Panc1 (cell line): ENCODE results near the gene TMEM141.

Experiments
- POLR2AphosphoS5 ChIP-seq: IDR thresholded peaks from 2 replicates; pipeline ENCODE4 v1.6.1; 2012; ENCODE audit warnings: mild to moderate bottlenecking, low read depth, low read length, moderate library complexity
- SIN3A ChIP-seq: IDR thresholded peaks from 2 replicates; pipeline ENCODE4 v1.6.1; 2012; ENCODE audit warnings: low read depth, mild to moderate bottlenecking, low read length, moderate library complexity, borderline replicate concordance; ENCODE audit not compliant: insufficient read depth
- TF ChIP-seq, protein P1 (sequence below): fragments of 450-650 bp; IDR thresholded peaks from 2 replicates; pipeline ENCODE4 v1.5.1; 2017; ENCODE audit warnings: mild to moderate bottlenecking
- TF ChIP-seq, protein P2 (sequence below), 2 experiments: IDR thresholded peaks; 2 replicates each; pipeline ENCODE4 v1.6.1; 2011 to 2012; ENCODE audit warnings: low read depth in 2 of 2, control low read depth in 1 of 2, low read length in 1 of 2, mild to moderate bottlenecking in 1 of 2, moderate library complexity in 1 of 2; ENCODE audit not compliant: insufficient read depth in 1 of 2

- TF ChIP-seq, protein P1, sequence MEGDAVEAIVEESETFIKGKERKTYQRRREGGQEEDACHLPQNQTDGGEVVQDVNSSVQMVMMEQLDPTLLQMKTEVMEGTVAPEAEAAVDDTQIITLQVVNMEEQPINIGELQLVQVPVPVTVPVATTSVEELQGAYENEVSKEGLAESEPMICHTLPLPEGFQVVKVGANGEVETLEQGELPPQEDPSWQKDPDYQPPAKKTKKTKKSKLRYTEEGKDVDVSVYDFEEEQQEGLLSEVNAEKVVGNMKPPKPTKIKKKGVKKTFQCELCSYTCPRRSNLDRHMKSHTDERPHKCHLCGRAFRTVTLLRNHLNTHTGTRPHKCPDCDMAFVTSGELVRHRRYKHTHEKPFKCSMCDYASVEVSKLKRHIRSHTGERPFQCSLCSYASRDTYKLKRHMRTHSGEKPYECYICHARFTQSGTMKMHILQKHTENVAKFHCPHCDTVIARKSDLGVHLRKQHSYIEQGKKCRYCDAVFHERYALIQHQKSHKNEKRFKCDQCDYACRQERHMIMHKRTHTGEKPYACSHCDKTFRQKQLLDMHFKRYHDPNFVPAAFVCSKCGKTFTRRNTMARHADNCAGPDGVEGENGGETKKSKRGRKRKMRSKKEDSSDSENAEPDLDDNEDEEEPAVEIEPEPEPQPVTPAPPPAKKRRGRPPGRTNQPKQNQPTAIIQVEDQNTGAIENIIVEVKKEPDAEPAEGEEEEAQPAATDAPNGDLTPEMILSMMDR, result no peak
- TF ChIP-seq, protein P2, sequence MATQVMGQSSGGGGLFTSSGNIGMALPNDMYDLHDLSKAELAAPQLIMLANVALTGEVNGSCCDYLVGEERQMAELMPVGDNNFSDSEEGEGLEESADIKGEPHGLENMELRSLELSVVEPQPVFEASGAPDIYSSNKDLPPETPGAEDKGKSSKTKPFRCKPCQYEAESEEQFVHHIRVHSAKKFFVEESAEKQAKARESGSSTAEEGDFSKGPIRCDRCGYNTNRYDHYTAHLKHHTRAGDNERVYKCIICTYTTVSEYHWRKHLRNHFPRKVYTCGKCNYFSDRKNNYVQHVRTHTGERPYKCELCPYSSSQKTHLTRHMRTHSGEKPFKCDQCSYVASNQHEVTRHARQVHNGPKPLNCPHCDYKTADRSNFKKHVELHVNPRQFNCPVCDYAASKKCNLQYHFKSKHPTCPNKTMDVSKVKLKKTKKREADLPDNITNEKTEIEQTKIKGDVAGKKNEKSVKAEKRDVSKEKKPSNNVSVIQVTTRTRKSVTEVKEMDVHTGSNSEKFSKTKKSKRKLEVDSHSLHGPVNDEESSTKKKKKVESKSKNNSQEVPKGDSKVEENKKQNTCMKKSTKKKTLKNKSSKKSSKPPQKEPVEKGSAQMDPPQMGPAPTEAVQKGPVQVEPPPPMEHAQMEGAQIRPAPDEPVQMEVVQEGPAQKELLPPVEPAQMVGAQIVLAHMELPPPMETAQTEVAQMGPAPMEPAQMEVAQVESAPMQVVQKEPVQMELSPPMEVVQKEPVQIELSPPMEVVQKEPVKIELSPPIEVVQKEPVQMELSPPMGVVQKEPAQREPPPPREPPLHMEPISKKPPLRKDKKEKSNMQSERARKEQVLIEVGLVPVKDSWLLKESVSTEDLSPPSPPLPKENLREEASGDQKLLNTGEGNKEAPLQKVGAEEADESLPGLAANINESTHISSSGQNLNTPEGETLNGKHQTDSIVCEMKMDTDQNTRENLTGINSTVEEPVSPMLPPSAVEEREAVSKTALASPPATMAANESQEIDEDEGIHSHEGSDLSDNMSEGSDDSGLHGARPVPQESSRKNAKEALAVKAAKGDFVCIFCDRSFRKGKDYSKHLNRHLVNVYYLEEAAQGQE (IDR thresholded peaks at IDR 0.05; ENCODE audit: insufficient read depth in 1 of 2, low read depth in 2 of 2, low read length in 1 of 2), result no peak
- TF ChIP-seq SIN3A, result no peak
- no peak for TF ChIP-seq POLR2AphosphoS5
Observed at GRCh38 chr9:136775191-136775590, 16.0 kb upstream of the TMEM141 start.
